PFSK-1 (cell line): ENCODE results near the gene HNRNPU.

Experiments used
- POLR2AphosphoS5 ChIP-seq: IDR thresholded peaks from 2 replicates; pipeline ENCODE4 v1.6.1; 2012; ENCODE audit warnings: low read depth, mild to moderate bottlenecking, control low read depth, low read length, moderate library complexity
- TAF1 ChIP-seq: IDR thresholded peaks from 2 replicates; pipeline ENCODE4 v1.6.1; 2012; ENCODE audit warnings: low read length, control low read depth, borderline replicate concordance; ENCODE audit not compliant: insufficient read depth

- TF ChIP-seq POLR2AphosphoS5 (no peak), TAF1 (no peak)
These were observed 49.5 kb upstream of the HNRNPU start for GRCh38 chr1:244913806-244914205.
